DMS114 treated with DMSO at 0.1 percent for 48 hours (cell line): ENCODE measurements around the gene KRTAP2-2.
"Not testable (repeated sequence)": the region's sequence is repeated elsewhere in the genome, so short reads cannot be mapped to it uniquely, and the experiment has no call there.

Source experiments
- DNase-seq: peaks from one replicate; lab custom pipeline; 2025; ENCODE audit not compliant: unreplicated experiment; lab: John Stamatoyannopoulos, UW

Gene KRTAP2-2

GRCh38 chr17:41055130-41055529 is at the start of gene KRTAP2-2:
Gene KRTAP2-2 (minus strand): TSS chr17:41055230. CDS start chr17:41055211, 19 bp downstream.
- not testable (repeated sequence) for DNase-seq

GRCh38 chr17:41104386-41105038 is 49.5 kb upstream of the KRTAP2-2 start:
- not testable (repeated sequence) for DNase-seq

- DNase-seq = no peak
Measured at GRCh38 chr17:41103896-41104295, 48.9 kb upstream of the KRTAP2-2 start.

GRCh38 chr17:41101586-41102259 is 46.7 kb upstream of the KRTAP2-2 start, which contains the start of gene KRTAP4-16:
Gene KRTAP4-16 (minus strand): TSS chr17:41102209. CDS start chr17:41102209, 0 bp downstream.
- DNase-seq = no peak

GRCh38 chr17:41099682-41100480 is 44.9 kb upstream of the KRTAP2-2 start:
- DNase-seq = not testable (repeated sequence)

GRCh38 chr17:41098481-41098880 is 43.5 kb upstream of the KRTAP2-2 start:
- DNase-seq = no peak

- no peak for DNase-seq
Measured at GRCh38 chr17:41098042-41098441, 43.0 kb upstream of the KRTAP2-2 start, which contains the start of gene KRTAP4-8. Gene KRTAP4-8 (minus strand): TSS chr17:41098142. CDS start chr17:41098084, 58 bp downstream.

- DNase-seq = no peak
Measured at GRCh38 chr17:41096055-41096454, 41.0 kb upstream of the KRTAP2-2 start.

GRCh38 chr17:41088760-41089352 is 33.8 kb upstream of the KRTAP2-2 start:
- not testable (repeated sequence) for DNase-seq

GRCh38 chr17:41084100-41084856 is 29.2 kb upstream of the KRTAP2-2 start, which contains the start of gene KRTAP4-7:
Gene KRTAP4-7 (plus strand): TSS chr17:41084150. CDS start chr17:41084207, 57 bp downstream.
- DNase-seq = not testable (repeated sequence)

- DNase-seq = not testable (repeated sequence)
Measured at GRCh38 chr17:41083427-41083826, 28.4 kb upstream of the KRTAP2-2 start.

GRCh38 chr17:41082626-41083025 is 27.6 kb upstream of the KRTAP2-2 start:
- no peak for DNase-seq

- DNase-seq = no peak
Measured at GRCh38 chr17:41076788-41077187, 21.8 kb upstream of the KRTAP2-2 start.

- DNase-seq = no peak
Measured at GRCh38 chr17:41073676-41074075, 18.6 kb upstream of the KRTAP2-2 start.

- no peak for DNase-seq
Measured at GRCh38 chr17:41071606-41072360, 16.8 kb upstream of the KRTAP2-2 start.

- DNase-seq = no peak
Measured at GRCh38 chr17:41069031-41069430, 14.0 kb upstream of the KRTAP2-2 start.

- DNase-seq = no peak
Measured at GRCh38 chr17:41067281-41067680, 12.3 kb upstream of the KRTAP2-2 start.

GRCh38 chr17:41065829-41066624 is 11.0 kb upstream of the KRTAP2-2 start, which contains the start of gene KRTAP2-4:
Gene KRTAP2-4 (minus strand): TSS chr17:41065879. CDS start chr17:41065845, 34 bp downstream.
- no peak for DNase-seq
